G401.6 (cell line): Measurements from ENCODE around the gene TTLL9.
"Not testable (repeated sequence)": the region's sequence is repeated elsewhere in the genome, so short reads cannot be mapped to it uniquely, and the experiment has no call there.

Source experiments
- FAIRE-seq: peaks from 2 replicates; lab custom pipeline; 2012; peaks lifted over from hg19 to GRCh38; lab: Jason Lieb, UNC

Gene TTLL9

GRCh38 chr20:31879143-31879987, 8.9 kb downstream of the TTLL9 start:
- FAIRE-seq, result peak; percentile 84

GRCh38 chr20:31881945-31882344, 11.5 kb downstream of the TTLL9 start:
- FAIRE-seq, result no peak

- FAIRE-seq, result no peak
Measured at GRCh38 chr20:31883829-31884228, 13.4 kb downstream of the TTLL9 start.

- FAIRE-seq, result no peak
Measured at GRCh38 chr20:31890646-31891045, 20.2 kb downstream of the TTLL9 start.

GRCh38 chr20:31894980-31895675, 24.7 kb downstream of the TTLL9 start:
- peak; percentile 95 for FAIRE-seq

GRCh38 chr20:31896049-31896448, 25.6 kb downstream of the TTLL9 start:
- no peak for FAIRE-seq

- FAIRE-seq, result no peak
Measured at GRCh38 chr20:31897541-31897940, 27.1 kb downstream of the TTLL9 start.

GRCh38 chr20:31901615-31902014, 31.2 kb downstream of the TTLL9 start:
- no peak for FAIRE-seq

- no peak for FAIRE-seq
Measured at GRCh38 chr20:31903627-31904386, 33.4 kb downstream of the TTLL9 start.

GRCh38 chr20:31906001-31906400, 35.6 kb downstream of the TTLL9 start:
- FAIRE-seq, result no peak

GRCh38 chr20:31907046-31907445, 36.6 kb downstream of the TTLL9 start:
- no peak for FAIRE-seq

- no peak for FAIRE-seq
Measured at GRCh38 chr20:31908016-31908415, 37.6 kb downstream of the TTLL9 start.

GRCh38 chr20:31908424-31908823, 38.0 kb downstream of the TTLL9 start:
- FAIRE-seq, result no peak

GRCh38 chr20:31909253-31910070, 39.0 kb downstream of the TTLL9 start:
- FAIRE-seq, result no peak

GRCh38 chr20:31910071-31910803, 39.8 kb downstream of the TTLL9 start:
- no peak for FAIRE-seq

- no peak for FAIRE-seq
Measured at GRCh38 chr20:31913431-31914157, 43.2 kb downstream of the TTLL9 start.

- FAIRE-seq, result no peak
Measured at GRCh38 chr20:31914170-31914569, 43.7 kb downstream of the TTLL9 start.

- FAIRE-seq, result no peak
Measured at GRCh38 chr20:31915491-31916280, 45.3 kb downstream of the TTLL9 start.

- FAIRE-seq, result no peak
Measured at GRCh38 chr20:31916708-31917107, 46.3 kb downstream of the TTLL9 start.

- FAIRE-seq, result not testable (repeated sequence)
Measured at GRCh38 chr20:31917962-31918412, 47.6 kb downstream of the TTLL9 start.
